HG03342 (cell line): ENCODE measurements around the gene KRT37.

ENCODE experiments used
- ATAC-seq: cut with Tn5 transposase; IDR thresholded peaks from one replicate; pipeline ENCODE4 v1.9.1; 2021; ENCODE audit warnings: mild to moderate bottlenecking, moderate library complexity; ENCODE audit not compliant: unreplicated experiment

KRT37 gene

GRCh38 chr17:41377546-41377945, 46.8 kb downstream of the KRT37 start:
- no peak for ATAC-seq
